HepG2 (cell line): ENCODE results near the gene ARFIP2.

Experiments used
- EZH2 ChIP-seq: conservative IDR thresholded peaks from 2 replicates; pipeline ENCODE4 v1.6.1; 2012; ENCODE audit warnings: mild to moderate bottlenecking, low read depth, low read length, moderate library complexity
- FOXK2 ChIP-seq: fragments of 450-650 bp; IDR thresholded peaks from 2 replicates; pipeline ENCODE4 v1.6.1; 2016
- FOXO4 ChIP-seq: sonication (generic); formaldehyde crosslinking; conservative IDR thresholded peaks from 2 replicates; pipeline ENCODE4 v1.8.1; 2023; ENCODE audit warnings: missing genetic modification reagents
- HNF4A ChIP-seq: sonication (generic); formaldehyde crosslinking; IDR thresholded peaks from 2 replicates; pipeline ENCODE4 v1.4.0; 2020; ENCODE audit warnings: missing genetic modification reagents
- RAD51 ChIP-seq: fragments of 450-650 bp; IDR thresholded peaks from 2 replicates; pipeline ENCODE4 v1.6.1; 2016; ENCODE audit warnings: borderline replicate concordance
- RCOR2 ChIP-seq: IDR thresholded peaks from 2 replicates; pipeline ENCODE4 v1.6.1; 2016; ENCODE audit warnings: missing biosample characterization, missing genetic modification reagents
- SMAD3 ChIP-seq: sonication (generic); formaldehyde crosslinking; IDR thresholded peaks from 2 replicates; pipeline ENCODE4 v1.4.0; 2020; ENCODE audit warnings: missing genetic modification reagents
- SP1 ChIP-seq, 2 experiments: fragments of 450-650 bp in 1 of 2; sonication (generic) in 1 of 2; formaldehyde crosslinking in 1 of 2; IDR thresholded peaks; 2 replicates each; pipeline versions ENCODE4 v1.4.0 to v1.6.1; 2016 to 2020; ENCODE audit warnings: missing genetic modification reagents in 1 of 2
- TGIF2 ChIP-seq: IDR thresholded peaks from 2 replicates; pipeline ENCODE4 v1.6.1; 2016; ENCODE audit warnings: control low read depth, missing compliant biosample characterization
- ZFX ChIP-seq: sonication (generic); formaldehyde crosslinking; IDR thresholded peaks from 2 replicates; pipeline ENCODE4 v1.4.0; 2020; ENCODE audit warnings: mild to moderate bottlenecking, low read depth, missing genetic modification reagents, moderate library complexity
- ZNF230 ChIP-seq: sonication (generic); formaldehyde crosslinking; IDR thresholded peaks from 2 replicates; pipeline ENCODE4 v1.4.0; 2020; ENCODE audit warnings: mild to moderate bottlenecking, missing genetic modification reagents
- TF ChIP-seq, protein P1 (sequence below): sonication (generic); formaldehyde crosslinking; IDR thresholded peaks from 2 replicates; pipeline ENCODE4 v1.5.0; 2020; ENCODE audit warnings: mild to moderate bottlenecking, missing genetic modification reagents
- TF ChIP-seq, protein P2 (sequence below): sonication (generic); formaldehyde crosslinking; IDR thresholded peaks from 2 replicates; pipeline ENCODE4 v1.5.0; 2020; ENCODE audit warnings: mild to moderate bottlenecking, missing genetic modification reagents, moderate library complexity

DNA sequence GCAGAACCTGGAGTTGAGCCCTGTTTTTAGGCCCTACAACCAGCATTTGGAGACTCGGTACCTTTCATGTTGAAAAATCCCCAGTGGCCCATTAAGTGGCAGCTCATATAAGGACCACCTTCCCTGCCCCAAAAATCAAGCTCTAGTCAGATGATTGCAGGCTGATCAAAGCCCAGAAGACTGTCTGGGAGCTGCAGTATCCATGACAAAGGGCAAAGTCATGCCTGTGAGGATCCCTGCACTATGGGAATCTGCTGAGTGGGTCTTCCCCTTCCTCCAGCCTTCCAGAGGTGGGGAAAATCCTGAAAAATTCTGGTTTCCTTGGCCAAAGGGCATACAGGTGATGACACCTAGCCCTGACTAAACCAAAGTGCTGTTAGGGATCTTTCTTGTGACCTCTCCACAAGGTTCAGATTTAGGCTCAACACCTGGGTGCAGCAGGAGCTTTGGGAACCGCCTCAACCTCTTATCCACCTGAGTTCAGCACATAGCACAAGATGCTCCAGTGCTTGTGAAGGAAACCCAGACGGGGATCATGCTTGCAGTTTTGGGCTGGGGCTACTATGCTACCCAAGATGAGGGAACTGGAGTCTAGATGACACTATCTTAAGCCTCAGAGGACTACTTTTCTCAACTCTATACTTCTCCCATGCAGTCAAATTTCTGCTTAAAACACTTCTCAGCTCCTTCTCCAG, 6.2 kb downstream of the ARFIP2 start:
- TF ChIP-seq ZFX (CRISPR knock-in tag) (no peak), HNF4A (CRISPR knock-in tag) (no peak), RAD51 (no peak), RCOR2 (CRISPR knock-in tag) (no peak), ZNF230 (CRISPR knock-in tag) (no peak), EZH2 (no peak), FOXK2 (no peak), TGIF2 (no peak), SMAD3 (no peak), FOXO4 (CRISPR knock-in tag) (no peak), SP1 (IDR thresholded peaks at IDR 0.05) (no peak), SP1 (CRISPR knock-in tag; IDR thresholded peaks at IDR 0.05) (no peak)
- TF ChIP-seq, protein P1, sequence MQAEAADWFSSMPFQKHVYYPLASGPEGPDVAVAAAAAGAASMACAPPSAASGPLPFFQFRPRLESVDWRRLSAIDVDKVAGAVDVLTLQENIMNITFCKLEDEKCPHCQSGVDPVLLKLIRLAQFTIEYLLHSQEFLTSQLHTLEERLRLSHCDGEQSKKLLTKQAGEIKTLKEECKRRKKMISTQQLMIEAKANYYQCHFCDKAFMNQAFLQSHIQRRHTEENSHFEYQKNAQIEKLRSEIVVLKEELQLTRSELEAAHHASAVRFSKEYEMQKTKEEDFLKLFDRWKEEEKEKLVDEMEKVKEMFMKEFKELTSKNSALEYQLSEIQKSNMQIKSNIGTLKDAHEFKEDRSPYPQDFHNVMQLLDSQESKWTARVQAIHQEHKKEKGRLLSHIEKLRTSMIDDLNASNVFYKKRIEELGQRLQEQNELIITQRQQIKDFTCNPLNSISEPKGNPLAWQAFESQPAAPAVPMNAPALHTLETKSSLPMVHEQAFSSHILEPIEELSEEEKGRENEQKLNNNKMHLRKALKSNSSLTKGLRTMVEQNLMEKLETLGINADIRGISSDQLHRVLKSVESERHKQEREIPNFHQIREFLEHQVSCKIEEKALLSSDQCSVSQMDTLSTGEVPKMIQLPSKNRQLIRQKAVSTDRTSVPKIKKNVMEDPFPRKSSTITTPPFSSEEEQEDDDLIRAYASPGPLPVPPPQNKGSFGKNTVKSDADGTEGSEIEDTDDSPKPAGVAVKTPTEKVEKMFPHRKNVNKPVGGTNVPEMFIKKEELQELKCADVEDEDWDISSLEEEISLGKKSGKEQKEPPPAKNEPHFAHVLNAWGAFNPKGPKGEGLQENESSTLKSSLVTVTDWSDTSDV = no peak
- TF ChIP-seq, protein P2, sequence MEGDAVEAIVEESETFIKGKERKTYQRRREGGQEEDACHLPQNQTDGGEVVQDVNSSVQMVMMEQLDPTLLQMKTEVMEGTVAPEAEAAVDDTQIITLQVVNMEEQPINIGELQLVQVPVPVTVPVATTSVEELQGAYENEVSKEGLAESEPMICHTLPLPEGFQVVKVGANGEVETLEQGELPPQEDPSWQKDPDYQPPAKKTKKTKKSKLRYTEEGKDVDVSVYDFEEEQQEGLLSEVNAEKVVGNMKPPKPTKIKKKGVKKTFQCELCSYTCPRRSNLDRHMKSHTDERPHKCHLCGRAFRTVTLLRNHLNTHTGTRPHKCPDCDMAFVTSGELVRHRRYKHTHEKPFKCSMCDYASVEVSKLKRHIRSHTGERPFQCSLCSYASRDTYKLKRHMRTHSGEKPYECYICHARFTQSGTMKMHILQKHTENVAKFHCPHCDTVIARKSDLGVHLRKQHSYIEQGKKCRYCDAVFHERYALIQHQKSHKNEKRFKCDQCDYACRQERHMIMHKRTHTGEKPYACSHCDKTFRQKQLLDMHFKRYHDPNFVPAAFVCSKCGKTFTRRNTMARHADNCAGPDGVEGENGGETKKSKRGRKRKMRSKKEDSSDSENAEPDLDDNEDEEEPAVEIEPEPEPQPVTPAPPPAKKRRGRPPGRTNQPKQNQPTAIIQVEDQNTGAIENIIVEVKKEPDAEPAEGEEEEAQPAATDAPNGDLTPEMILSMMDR = no peak
